H1 (cell line): ENCODE measurements around the gene PLEKHH3. TPM values are rescaled to one million over a fixed set of nuclear protein-coding genes. Genes with fewer than 3 reads are reported as not detected.

Source experiments
- ATF2 ChIP-seq: IDR thresholded peaks from 2 replicates; pipeline ENCODE4 v1.6.1; 2012; ENCODE audit warnings: low read length, inconsistent platforms
- ATF3 ChIP-seq: IDR thresholded peaks from 2 replicates; pipeline ENCODE4 v1.6.1; 2011; ENCODE audit warnings: low read depth, mild to moderate bottlenecking, low read length; ENCODE audit not compliant: insufficient read depth
- BCL11A ChIP-seq, 2 experiments: IDR thresholded peaks; one replicate each; pipeline ENCODE4 v1.6.1; 2011; ENCODE audit warnings: low read depth in 2 of 2, low read length in 2 of 2, mild to moderate bottlenecking in 2 of 2
- CBX5 ChIP-seq: fragments of 300-800, 300-1000 bp; sonication (generic); IDR thresholded peaks from 2 replicates; pipeline ENCODE4 v1.7.1; 2016; ENCODE audit warnings: antibody characterized with exemption, low read length, low read depth
- CHD1 ChIP-seq: IDR thresholded peaks from 2 replicates; pipeline ENCODE4 v1.6.1; 2012; ENCODE audit warnings: low read depth, low read length, improper control_type of control experiment
- EZH2 ChIP-seq: fragments of 200-600 bp; sonication (generic); IDR thresholded peaks from 2 replicates; pipeline ENCODE4 v1.7.1; 2012; ENCODE audit warnings: low read depth, mild to moderate bottlenecking, moderate library complexity, low read length, inconsistent platforms; ENCODE audit not compliant: severe bottlenecking
- FOSL1 ChIP-seq: IDR thresholded peaks from 2 replicates; pipeline ENCODE4 v1.6.1; 2011; ENCODE audit warnings: mild to moderate bottlenecking, low read depth, low read length, moderate library complexity; ENCODE audit not compliant: insufficient read depth
- GTF2F1 ChIP-seq: IDR thresholded peaks from 2 replicates; pipeline ENCODE4 v1.6.1; 2012; ENCODE audit warnings: low read depth, low read length, improper control_type of control experiment, borderline replicate concordance
- HDAC6 ChIP-seq: IDR thresholded peaks from one replicate; pipeline ENCODE4 v1.7.1; 2012; ENCODE audit warnings: low read depth, mild to moderate bottlenecking, inconsistent platforms, low read length, moderate library complexity
- JUND ChIP-seq: IDR thresholded peaks from 2 replicates; pipeline ENCODE4 v1.6.1; 2011; ENCODE audit warnings: mild to moderate bottlenecking, improper control_type of control experiment, low read length
- KDM1A ChIP-seq: fragments of 200-600, 300-600 bp; sonication (generic); IDR thresholded peaks from 2 replicates; pipeline ENCODE4 v1.7.1; 2016; ENCODE audit warnings: mild to moderate bottlenecking, low read length, borderline replicate concordance
- KDM4A ChIP-seq: IDR thresholded peaks from one replicate; pipeline ENCODE4 v1.7.1; 2012; ENCODE audit warnings: low read depth, mild to moderate bottlenecking, moderate library complexity, low read length, inconsistent platforms; ENCODE audit not compliant: severe bottlenecking
- MAX ChIP-seq: IDR thresholded peaks from 2 replicates; pipeline ENCODE4 v1.6.1; 2012; ENCODE audit warnings: inconsistent platforms
- NRF1 ChIP-seq: IDR thresholded peaks from 2 replicates; pipeline ENCODE4 v1.6.1; 2011; ENCODE audit warnings: mild to moderate bottlenecking, low read depth, low read length, improper control_type of control experiment
- RBBP5 ChIP-seq: IDR thresholded peaks from 2 replicates; pipeline ENCODE4 v1.7.1; 2012; ENCODE audit warnings: low read depth, mild to moderate bottlenecking, inconsistent platforms, low read length, moderate library complexity, borderline replicate concordance
- RNF2 ChIP-seq: fragments of 200-900, 300-1000 bp; sonication (generic); IDR thresholded peaks from 2 replicates; pipeline ENCODE4 v1.7.1; 2016; ENCODE audit warnings: borderline replicate concordance, low read depth, mild to moderate bottlenecking, antibody characterized with exemption, low read length; ENCODE audit not compliant: poor library complexity, severe bottlenecking; ENCODE audit errors: missing control alignments
- RXRA ChIP-seq: IDR thresholded peaks from 2 replicates; pipeline ENCODE4 v1.6.1; 2011; ENCODE audit warnings: low read depth, mild to moderate bottlenecking, low read length, moderate library complexity; ENCODE audit not compliant: insufficient read depth
- SP4 ChIP-seq: IDR thresholded peaks from 2 replicates; pipeline ENCODE4 v1.6.1; 2012; ENCODE audit warnings: low read length, inconsistent platforms
- SUZ12 ChIP-seq: fragments of 200-600 bp; sonication (generic); IDR thresholded peaks from 2 replicates; pipeline ENCODE4 v1.6.1; 2012; ENCODE audit warnings: mild to moderate bottlenecking, inconsistent platforms, low read length, moderate library complexity, mixed read lengths
- TAF1 ChIP-seq: IDR thresholded peaks from 2 replicates; pipeline ENCODE4 v1.6.1; 2011; ENCODE audit warnings: mild to moderate bottlenecking, low read depth, low read length
- TCF12 ChIP-seq: IDR thresholded peaks from 2 replicates; pipeline ENCODE4 v1.6.1; 2011; ENCODE audit warnings: low read depth, mild to moderate bottlenecking, low read length
- polyA plus RNA-seq, 7 experiments: library from polyadenylated mRNA; depleted of rRNA in 3 of 7; stranded (reverse) in 5 of 7; unstranded in 2 of 7; fragments of >200 nt in 5 of 7; fragments of 200-250 nt in 2 of 7; gene quantifications; 1 replicate in 5 of 7; 2 replicates in 1 of 7; 4 replicates in 1 of 7; pipeline versions ENCODE4 v1.2.1 to v1.2.3, GENCODE V29; 2011 to 2013; ENCODE audit warnings: missing spikeins in 2 of 7, mixed read lengths in 2 of 7
- total RNA-seq: library from RNA; stranded (reverse); fragmentation: NEBNext Ultra II Directional; extraction: Animal tissue kit (Norgen Biotek cat#: 25700); gene quantifications from 2 replicates; pipeline ENCODE4 v1.2.1, GENCODE V29; 2021

PLEKHH3 gene
- total and polyA plus RNA-seq, 2 of the 8 experiments (the other 6 are each of a cell fraction or from before 2014, with no cell fraction given), result 11.1 to 13.5 TPM

- TF ChIP-seq KDM4A (peak; percentile 23), SP4 (no peak), SUZ12 (no peak), CHD1 (no peak), TAF1 (no peak), GTF2F1 (no peak), ATF3 (no peak), ATF2 (no peak), NRF1 (no peak), FOSL1 (no peak), JUND (no peak), RNF2 (no peak), TCF12 (no peak), HDAC6 (no peak), MAX (peak; percentile 41; the same call in 1 of the 2 replicates), CBX5 (no peak), BCL11A (IDR thresholded peaks at IDR 0.05; ENCODE audit: low read depth in 2 of 2, low read length in 2 of 2) (no peak), RBBP5 (no peak), EZH2 (no peak), KDM1A (peak; percentile 76), RXRA (no peak)
These were observed 23.3 kb downstream of the PLEKHH3 start (continued) for GRCh38 chr17:42653179-42654124.
